Measurements from ENCODE around the gene CABYR. TPM values are rescaled to one million over a fixed set of nuclear protein-coding genes. Genes with fewer than 3 reads are reported as not detected.

The CABYR gene
- total and polyA plus RNA-seq, 7 donors, result 0.04 to 1.2 (median 0.21) TPM; not detected in 4

DNA sequence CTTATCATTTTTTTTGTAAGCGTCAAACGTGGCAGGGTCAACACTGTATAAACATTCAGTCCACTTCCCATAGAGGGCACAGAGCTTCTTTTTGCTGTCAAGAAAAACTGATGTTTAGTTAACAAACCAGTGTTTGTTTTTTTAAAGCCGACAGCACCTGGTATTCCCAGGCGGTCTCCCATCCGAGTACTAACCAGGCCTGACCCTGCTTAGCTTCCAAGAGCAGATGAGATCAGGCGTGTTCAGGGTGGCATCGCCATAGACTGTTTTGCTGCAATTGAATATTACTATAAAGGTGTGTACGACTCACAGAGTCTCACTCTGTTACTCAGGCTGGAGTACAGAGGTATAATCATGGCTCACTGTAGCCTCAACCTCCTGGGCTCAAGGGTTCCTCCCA lies 31.5 kb downstream of the CABYR start:
- H3K9me3 ChIP-seq, result no peaks in the 10 kb centered on the region
- intact Hi-C loops (cut with DNase I), result loop anchor here in 1 of 2 donors (10.0 kb wide), 1 partner anchor 314 kb away; no protein-coding TSS in a partner anchor
- peaks cover 10 to 76% of the 10 kb centered on the region in 2 donors for H3K36me3 ChIP-seq (ENCODE audit: insufficient read depth in 1 of 2, low read depth in 1 of 2)
- DNase-seq (no peak), ATAC-seq (no peak)
- TF ChIP-seq, protein P1, sequence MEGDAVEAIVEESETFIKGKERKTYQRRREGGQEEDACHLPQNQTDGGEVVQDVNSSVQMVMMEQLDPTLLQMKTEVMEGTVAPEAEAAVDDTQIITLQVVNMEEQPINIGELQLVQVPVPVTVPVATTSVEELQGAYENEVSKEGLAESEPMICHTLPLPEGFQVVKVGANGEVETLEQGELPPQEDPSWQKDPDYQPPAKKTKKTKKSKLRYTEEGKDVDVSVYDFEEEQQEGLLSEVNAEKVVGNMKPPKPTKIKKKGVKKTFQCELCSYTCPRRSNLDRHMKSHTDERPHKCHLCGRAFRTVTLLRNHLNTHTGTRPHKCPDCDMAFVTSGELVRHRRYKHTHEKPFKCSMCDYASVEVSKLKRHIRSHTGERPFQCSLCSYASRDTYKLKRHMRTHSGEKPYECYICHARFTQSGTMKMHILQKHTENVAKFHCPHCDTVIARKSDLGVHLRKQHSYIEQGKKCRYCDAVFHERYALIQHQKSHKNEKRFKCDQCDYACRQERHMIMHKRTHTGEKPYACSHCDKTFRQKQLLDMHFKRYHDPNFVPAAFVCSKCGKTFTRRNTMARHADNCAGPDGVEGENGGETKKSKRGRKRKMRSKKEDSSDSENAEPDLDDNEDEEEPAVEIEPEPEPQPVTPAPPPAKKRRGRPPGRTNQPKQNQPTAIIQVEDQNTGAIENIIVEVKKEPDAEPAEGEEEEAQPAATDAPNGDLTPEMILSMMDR (IDR thresholded peaks at IDR 0.05), result no peak
- H3K27ac ChIP-seq, result no peak overlapping the region
- WGBS, 3 donors, result 88 to 91% (median 90%) methylated on average over 8 of the region's 8 CpGs
- no peaks in the 10 kb centered on the region for H3K4me1 ChIP-seq
- H3K27me3 ChIP-seq (ENCODE audit: insufficient read depth in 3 of 3, low read length in 2 of 3), result no peaks in the 10 kb centered on the region
- no peak overlapping the region for H3K4me3 ChIP-seq

GRCh38 chr18:24173997-24174396 lies 35.1 kb downstream of the CABYR start:
- intact Hi-C loops (cut with DNase I), result loop anchor here in 1 of 2 donors (10.0 kb wide), 1 partner anchor 311 kb away; no protein-coding TSS in a partner anchor
- ATAC-seq (no peak), DNase-seq (no peak)
- Histone ChIP-seq H3K27me3 (ENCODE audit: insufficient read depth in 3 of 3, low read length in 2 of 3) (no peaks in the 10 kb centered on the region), H3K4me3 (no peak overlapping the region), H3K36me3 (ENCODE audit: insufficient read depth in 1 of 2, low read depth in 1 of 2) (peaks cover 0 to 52% of the 10 kb centered on the region in 2 donors), H3K9me3 (no peaks in the 10 kb centered on the region), H3K27ac (no peak overlapping the region), H3K4me1 (peaks cover 12% of the 10 kb centered on the region)
- 93 to 94% (median 93%) methylated on average over 3 of the region's 3 CpGs for WGBS, 3 donors
- TF ChIP-seq, protein P1 (IDR thresholded peaks at IDR 0.05), result no peak

GRCh38 chr18:24176727-24177416 lies 38.0 kb downstream of the CABYR start:
- Histone ChIP-seq H3K27me3 (ENCODE audit: insufficient read depth in 3 of 3, low read length in 2 of 3) (no peaks in the 10 kb centered on the region), H3K4me1 (peaks cover 12% of the 10 kb centered on the region), H3K27ac (no peak overlapping the region), H3K4me3 (no peak overlapping the region), H3K36me3 (ENCODE audit: insufficient read depth in 1 of 2, low read depth in 1 of 2) (peaks cover 0 to 52% of the 10 kb centered on the region in 2 donors), H3K9me3 (no peaks in the 10 kb centered on the region)
- TF ChIP-seq, protein P1 (IDR thresholded peaks at IDR 0.05), result peak; percentile 79
- 66 to 72% (median 66%) methylated on average over 7 of the region's 7 CpGs for WGBS, 3 donors
- intact Hi-C loops (cut with DNase I), result loop anchor here (1.0 to 10.0 kb wide), 4 partner anchors 44 to 308 kb away; no protein-coding TSS in a partner anchor
- DNase-seq (peak; percentile 50 to 63), ATAC-seq (peak; percentile 71 to 82 (median 78))

GRCh38 chr18:24177499-24178133 lies 38.8 kb downstream of the CABYR start:
- no peak for ATAC-seq
- Histone ChIP-seq H3K36me3 (ENCODE audit: insufficient read depth in 1 of 2, low read depth in 1 of 2) (peaks cover 0 to 44% of the 10 kb centered on the region in 2 donors), H3K4me3 (no peak overlapping the region), H3K27ac (no peak overlapping the region), H3K4me1 (peaks cover 12% of the 10 kb centered on the region), H3K27me3 (ENCODE audit: insufficient read depth in 3 of 3, low read length in 2 of 3) (no peaks in the 10 kb centered on the region), H3K9me3 (no peaks in the 10 kb centered on the region)
- WGBS, 3 donors, result 81 to 87% (median 85%) methylated on average over 5 of the region's 5 CpGs
- TF ChIP-seq, protein P1 (IDR thresholded peaks at IDR 0.05), result no peak
- intact Hi-C loops (cut with DNase I), result loop anchor here (2.0 to 10.0 kb wide), 3 partner anchors 43 to 307 kb away; no protein-coding TSS in a partner anchor
- no peak for DNase-seq
